ENCODE results near the gene PIP5KL1.
"Not testable (repeated sequence)": the region's sequence is repeated elsewhere in the genome, so short reads cannot be mapped to it uniquely, and the experiment has no call there.

PIP5KL1 gene

DNA sequence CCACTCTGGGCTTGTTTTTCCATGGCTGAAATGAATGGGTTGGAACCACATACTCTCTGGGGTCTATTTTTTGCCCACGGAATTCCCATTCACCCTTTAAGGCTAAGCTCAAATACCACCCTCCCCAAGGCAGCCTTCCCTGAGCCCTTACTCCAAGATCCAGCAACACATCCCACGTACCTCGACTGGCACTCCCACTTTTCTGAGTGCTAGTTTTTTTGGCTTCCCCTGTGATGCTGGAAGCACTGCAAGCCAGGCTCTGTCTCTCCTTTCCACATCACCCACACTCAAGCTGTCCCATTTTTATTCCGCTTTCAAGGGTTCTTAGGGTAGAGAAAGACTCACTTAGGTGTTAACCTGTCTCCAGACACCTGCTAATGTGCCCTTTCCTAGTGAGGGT lies 37.2 kb downstream of the PIP5KL1 start:
- DNase-seq, result no peak

DNA sequence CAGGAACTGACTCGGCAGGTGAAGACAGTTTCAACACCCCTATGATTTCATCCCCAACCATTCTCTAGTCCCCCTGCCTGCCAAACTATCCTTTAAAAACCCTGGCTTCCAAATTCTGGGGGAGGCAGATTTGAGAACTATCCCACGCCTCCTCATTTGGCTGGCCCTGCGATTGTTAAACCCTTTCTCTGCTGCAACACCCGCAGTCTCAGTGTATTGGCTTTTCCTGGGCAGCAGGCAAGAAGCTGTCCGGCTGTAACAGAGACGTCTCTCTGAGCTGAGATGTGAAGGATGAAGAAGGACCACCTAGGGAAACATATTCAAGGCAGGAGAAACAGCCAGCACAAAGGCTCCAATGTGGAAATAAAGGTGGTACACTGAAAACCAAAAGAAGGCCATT lies 37.7 kb downstream of the PIP5KL1 start:
- DNase-seq, result no peak

DNA sequence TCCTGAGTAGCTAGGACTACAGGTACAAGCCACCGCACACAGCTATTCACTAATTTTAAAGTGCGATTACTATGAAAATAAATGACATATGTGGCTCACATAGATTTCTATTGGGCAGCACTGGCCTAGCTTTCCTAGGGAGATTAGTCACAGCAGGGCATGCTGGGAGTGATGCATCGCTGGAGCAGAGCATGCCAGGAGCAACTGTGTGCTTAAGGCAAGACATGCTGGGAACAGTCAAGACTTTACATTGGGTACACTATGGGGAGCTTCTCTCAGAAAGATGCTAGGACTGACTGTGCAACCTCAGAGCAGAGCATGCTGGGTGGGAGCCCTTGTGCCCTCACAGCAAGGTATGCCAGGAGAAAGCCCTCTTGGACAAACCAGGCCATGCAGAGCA lies 40.5 kb downstream of the PIP5KL1 start:
- no peak for DNase-seq

DNA sequence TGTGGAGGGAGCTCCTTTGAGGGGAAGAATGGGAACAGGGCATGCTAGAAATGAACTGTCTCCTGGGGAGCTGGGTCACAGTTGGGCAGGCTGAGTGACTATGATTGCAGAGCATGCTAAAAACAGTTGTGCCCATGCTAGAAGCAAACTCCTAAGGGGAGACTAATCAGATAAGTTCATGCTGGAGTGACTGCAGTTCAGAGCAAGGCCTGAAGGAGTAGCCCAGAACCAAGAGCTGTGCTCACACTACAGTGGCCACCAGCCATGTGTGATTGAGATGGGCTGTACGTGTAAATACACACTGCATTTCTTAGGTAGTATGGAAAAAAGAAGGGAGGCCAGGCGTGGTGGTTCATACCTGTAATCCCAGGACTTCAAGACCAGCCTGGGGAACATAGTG lies 42.8 kb downstream of the PIP5KL1 start:
- no peak for DNase-seq

DNA sequence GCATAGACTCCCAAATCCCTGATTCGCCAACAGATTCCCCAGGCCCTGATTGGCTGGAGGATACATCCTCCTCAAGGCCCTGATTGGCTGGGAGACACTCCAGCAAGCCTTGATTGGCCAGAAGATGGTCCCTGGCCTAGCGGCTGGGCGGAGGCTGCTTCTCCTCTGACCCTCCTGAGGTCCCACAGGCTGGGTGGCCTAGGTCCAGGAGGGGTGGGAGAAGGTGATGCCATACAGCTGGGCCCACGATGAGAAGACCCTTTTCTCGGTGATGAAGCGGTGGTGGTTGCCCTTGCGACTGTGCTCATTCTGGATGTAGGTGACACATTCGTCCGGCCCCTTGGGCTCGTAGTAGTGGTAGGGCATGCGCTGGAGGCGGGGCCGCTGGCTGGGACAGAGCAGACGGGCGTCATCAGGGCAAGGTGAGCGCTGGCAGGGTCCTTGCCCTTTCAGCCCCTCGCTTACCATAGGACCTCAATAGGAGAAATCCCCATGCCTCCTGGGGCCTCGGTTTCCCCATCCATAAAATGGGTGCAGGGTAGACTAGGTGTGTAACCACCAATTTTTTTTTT lies 44.1 kb downstream of the PIP5KL1 start:
- DNase-seq, result no peak

DNA sequence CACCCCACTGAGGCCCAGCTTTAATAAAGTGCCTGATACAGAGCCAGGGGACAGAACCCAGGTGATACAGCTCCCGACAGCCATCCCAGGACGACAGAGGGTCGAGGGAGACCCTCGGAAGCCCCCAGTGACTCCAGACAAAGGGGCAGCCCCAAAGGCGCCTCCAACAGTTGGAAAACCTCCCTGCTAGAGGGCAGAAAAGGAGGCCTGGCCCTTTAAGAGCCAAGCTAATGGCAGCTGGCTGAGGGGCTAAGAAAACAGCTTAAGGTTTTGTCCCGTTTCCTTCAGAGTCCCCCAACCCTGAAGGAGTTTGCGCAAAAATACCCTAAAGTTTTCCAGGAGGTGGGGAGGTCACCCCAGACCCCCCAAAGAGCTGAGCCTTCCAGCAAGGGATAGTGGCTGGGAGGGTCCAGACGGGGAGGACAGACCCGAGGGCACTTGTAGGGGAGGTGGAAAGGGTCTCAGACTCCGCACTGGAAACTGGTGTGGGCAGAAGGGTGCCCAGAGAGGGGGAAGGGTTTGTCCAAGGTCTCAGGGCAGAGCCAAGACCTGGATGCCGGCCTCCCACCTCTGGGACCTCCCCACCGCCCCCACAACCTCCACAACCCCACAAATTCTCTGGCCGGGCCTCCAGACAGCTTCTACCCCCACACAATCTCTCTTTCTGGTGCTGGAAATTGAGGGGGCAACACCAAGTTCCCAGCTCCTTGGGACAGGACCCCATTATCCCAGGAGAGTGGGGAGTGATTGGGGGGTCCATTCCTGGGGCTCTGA lies 44.9 kb downstream of the PIP5KL1 start:
- no peak for DNase-seq

DNA sequence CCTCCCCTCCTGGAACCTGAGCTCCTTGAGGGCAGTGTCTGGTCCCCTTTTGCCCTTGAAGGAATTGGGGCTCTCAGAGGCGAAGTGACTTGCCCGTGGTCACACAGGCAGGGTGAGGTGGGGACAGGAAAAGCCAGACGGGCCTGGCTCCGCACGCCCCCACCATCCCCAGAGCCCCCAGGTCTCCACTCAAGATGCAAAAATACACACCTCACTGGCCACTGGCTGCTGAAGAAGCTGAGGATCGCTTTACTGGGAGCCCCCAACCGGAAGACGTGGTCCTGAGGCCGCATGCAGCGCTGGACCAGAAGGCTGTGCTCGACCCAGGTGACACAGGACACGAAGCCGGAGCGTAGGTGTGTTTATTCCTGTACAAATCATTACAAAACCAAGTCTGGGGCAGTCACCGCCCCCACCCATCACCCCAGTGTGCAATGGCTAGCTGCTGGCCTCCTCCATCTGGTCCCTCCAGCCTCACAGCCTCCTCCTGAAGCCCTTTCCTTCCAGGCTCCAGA lies 45.5 kb downstream of the PIP5KL1 start:
- no peak for DNase-seq

DNA sequence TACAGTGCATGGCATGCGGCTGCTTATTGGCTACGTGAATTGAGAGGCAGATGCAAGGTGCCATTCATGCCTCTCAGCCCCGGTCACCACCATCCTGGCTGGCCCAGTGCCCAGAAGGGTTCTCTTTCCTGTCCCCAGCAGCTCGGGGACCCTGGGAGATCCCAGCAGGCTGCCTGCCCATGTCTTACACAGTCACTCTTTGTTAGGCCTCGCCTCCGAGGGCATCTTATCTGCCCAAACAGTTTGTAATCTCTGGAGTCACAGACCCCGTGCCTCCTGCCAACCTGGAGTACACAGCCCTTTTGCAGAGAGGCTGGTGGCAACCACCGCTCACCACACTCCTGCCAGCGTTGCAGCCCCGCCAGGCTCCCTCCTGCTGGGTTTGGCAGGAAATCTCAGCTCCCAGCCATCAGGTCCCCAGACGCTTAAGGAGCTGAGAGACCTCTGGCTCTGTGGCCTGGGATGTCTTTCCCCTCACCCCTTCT lies 46.1 kb downstream of the PIP5KL1 start:
- no peak for DNase-seq

DNA sequence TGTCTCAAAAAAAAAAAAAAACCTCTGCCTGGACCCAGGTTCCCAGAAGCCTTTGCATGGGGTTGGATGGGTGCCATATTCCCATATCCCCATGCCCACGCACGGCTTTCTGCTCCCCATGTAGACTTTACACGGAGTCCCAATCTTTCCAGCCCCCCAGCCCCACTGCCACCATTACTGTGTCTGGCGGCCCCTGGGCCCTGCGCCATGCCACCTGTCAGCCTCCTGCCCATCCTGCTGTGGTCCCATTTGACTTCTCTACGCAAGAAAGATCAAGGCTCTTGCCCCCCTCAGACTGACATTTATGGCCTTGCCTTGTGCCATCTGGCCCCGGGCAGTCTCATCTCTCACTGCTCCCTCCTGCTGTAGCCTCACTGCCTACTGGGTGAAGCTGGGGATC lies 46.6 kb downstream of the PIP5KL1 start:
- DNase-seq, result no peak

DNA sequence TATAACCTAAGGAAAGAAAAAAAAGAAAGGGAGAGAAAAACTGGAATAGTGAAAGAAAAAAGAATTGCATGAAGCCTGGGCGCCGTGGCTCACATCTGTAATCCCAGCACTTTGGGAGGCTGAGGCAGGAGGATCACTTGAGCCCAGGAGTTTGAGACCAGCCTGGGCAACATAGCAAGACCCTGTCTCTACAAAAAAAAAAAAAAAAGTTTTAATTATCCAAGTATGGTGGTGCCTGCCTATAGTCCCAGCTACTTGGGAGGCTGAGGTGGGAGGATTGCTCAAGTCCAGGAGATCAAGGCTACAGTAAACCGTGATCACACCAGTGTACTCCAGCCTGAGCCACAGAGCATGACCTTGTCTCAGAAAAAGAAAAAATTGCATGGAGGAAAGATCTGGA lies 48.9 kb downstream of the PIP5KL1 start:
- DNase-seq, result not testable (repeated sequence)

DNA sequence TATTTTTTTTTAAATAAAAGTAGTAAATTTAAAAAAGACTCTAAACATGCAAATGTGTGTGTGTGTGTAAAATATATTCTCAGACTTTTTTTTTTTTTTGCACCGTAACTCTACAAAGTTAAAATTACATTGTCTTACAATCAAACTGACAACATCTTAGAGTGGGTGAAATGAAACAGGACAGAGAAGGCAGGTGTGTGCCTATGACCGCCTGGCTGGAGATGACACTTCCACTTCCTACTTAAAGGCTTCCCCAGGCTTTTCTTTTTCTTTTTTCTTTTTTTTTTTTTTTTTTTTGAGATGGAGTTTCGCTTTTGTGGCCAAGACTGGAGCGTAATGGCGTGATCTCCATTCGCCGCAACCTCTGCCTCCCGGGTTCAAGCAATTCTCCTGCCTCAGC lies 50.4 kb downstream of the PIP5KL1 start:
- no peak for DNase-seq

DNA sequence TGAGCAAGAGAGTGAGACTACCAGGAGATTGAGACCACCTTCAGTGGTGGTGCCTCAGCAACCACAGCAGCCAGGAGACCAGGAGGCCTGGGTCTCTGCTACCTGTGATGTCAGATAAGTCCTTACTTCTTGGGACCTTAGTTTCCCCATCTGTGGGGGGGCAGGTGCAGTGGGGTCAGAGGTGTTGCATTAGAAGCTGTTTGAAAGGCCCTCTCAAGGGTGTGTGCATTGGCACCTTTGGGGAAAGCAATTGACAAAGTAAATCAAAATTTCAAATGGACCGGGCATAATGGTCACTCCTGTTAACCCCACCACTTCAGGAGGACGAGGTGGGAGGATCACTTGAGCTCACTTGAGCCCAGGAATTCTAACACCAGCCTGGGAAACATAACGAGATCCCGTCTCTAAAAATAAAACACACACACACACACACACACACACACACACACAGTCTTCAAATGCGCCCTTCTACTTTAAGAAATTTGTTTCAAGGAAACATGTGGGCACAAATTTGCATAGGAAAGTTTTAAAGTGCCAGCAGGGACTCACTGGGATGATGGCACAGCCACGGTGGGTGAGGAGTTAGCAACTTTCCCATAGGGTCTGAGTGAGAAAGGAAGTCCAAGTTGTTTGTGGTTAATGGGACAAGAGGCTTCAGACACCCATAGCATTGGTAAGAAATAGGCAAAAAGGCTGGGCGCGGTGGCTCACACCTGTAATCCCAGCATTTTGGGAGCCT lies 51.8 kb downstream of the PIP5KL1 start:
- no peak for DNase-seq

DNA sequence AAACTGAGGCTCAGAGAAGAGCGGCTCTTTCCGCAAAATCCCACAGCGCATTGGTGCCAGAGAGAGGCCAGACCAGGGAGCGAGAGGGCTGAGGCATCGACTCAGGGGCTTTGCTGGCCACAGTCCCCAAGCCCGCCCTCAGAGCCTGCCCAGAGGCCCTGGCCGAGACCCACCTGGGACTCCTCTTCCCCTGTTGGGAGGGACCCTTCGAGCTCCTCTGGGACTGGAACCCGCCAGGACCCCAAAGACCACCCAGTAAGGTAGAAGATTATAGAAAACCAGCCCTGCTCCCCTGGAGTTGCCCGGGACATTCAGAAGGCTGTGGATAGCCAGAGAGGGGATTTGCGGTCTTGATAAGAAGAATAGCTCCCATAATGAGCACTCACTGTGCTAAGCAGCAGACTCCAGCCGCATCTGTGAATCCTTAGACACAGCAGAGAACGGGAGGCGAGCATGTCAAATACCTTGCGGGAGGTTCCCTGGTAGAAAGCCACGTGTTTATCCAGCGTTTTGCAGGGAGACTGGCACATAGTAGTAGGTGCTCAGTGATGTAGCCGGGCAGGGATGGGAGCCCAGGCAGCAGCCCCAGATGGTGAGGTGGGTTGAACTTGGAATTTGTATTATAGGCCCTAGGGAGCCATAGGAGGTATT lies 52.5 kb downstream of the PIP5KL1 start:
- DNase-seq, result no peak

DNA sequence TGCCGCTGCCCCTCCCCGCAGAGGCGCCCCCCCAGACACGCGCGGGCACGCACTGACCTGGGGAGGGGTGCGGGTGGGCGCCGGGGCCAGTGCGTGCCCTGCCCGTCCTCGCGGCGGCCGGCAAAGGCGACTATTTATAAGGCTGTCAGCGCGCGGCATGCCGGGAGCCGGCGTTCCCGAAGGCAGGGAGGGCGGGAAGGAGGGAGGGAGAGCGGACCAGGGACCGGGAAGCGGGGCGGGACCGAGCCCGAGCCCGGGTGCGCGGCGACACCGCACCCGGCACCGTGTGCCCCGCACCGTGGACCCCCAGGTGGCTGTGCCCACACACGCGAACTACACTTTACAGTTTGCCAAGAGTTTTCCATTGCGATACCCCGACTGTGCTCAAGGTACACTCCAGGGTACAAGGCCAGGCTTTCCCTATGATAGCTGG lies 53.0 kb downstream of the PIP5KL1 start, which contains the start of gene AK1:
Gene AK1, minus strand, starts transcription at position 110 of the 433 bp plus-strand sequence. CDS start 3,058 bp downstream, outside the sequence.
- peak; percentile 19 to 63 (median 44) for DNase-seq

DNA sequence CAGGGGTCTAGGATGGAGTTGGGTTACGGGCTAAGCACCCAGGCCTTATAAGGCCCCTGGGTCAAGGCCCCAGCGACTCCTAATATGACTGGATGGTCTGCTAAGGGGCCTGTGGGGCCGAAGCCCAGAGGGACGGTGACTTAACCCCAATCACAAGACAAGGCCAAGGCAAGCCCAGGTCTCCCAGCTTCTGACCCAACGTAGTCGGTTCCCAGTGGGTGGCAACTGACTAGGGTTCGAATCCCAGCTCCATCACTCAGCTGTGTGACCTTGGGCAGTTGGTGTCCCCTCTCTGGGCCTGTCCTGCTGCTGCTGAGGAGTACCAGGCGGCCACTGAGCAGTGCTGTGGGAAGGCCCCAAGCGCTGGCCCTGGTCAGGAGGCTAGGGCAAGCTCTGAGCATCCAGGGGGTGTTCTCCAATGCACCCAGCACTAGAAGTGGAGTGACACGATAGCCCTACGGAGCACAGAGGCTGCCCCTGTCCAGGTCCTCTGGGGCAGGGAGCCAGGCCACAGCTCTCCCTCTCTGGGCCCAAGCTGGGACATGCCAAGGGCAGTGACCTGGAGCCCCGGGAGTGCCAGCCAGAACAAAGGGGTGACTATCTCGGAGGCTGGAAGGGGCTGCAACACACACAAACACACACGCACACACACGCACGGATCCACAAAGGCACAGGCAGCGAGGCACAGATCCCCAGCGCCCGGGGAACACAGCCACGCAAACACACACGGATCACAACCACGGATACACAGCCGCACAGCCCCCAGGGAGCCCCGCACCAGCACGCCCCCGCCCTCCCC lies 53.6 kb downstream of the PIP5KL1 start:
- peak in 1 of 4 experiments; percentile 1 for DNase-seq

DNA sequence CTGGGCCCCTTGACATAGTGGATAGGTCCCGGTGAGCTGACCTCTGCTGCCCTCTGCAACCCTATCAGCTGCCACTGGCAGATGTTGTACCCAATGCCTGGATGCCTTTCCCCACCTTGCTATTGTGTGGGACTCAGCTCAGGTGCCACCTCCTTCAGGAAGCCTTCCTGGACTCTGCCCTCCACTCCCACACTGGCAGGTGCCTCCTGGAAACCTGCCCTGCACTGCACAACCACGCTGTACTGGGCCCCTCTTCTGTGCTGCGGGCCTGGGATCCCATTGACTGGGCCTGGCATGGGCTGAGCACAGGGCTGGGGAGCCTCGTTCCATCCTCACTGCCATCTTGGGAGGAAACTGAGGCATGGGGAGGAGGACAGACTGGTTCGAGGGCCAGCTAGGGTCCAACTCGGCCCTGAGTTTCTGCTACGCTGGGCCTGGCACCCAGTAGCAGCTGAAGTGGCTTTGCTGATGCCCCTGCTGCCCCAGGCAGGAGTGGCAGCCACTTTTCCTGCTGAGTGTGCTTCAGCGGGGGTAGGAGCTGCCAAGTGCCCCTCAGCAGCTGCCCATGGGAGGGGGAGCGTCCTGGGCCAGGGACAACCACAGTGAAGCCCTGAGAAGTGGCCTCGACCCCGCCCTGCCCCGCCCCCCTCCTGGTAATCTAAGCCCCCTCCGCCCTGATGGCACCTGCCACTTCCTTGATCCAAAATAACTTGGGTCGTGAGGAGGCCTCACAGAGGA lies 54.4 kb downstream of the PIP5KL1 start:
- DNase-seq, result peak in 1 of 4 experiments; percentile 2

DNA sequence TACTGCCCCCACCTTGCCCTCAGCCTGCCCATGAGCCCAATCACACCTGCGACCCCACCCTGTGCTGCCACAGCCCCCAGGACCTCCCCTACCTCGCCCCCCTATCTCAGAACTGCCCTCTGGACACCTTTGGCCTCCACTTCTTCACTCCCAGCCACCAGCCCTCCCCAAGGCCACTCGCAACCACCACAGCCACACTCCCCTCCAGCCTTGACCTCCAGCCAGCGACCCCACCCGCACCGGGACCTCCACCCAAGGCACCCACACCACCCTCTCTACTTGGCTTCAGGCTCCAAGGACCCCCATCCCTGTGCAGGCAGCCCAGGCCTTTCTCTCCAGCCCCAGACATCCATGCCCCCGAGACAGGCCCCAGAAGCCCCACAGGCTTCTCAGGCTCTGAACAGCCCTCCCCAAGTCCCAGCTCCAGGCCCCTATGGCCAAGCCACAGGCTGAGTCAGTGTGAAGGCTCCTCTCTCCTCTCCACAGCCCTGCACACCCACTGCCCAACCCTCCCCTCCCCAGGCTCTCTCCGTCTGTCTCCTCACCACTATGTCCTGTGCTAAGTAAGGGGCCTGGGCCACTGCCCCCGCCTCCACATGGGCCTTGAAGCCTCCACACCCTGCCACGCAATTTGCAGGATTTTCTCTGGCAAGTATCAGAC lies 55.1 kb downstream of the PIP5KL1 start:
- no peak for DNase-seq

DNA sequence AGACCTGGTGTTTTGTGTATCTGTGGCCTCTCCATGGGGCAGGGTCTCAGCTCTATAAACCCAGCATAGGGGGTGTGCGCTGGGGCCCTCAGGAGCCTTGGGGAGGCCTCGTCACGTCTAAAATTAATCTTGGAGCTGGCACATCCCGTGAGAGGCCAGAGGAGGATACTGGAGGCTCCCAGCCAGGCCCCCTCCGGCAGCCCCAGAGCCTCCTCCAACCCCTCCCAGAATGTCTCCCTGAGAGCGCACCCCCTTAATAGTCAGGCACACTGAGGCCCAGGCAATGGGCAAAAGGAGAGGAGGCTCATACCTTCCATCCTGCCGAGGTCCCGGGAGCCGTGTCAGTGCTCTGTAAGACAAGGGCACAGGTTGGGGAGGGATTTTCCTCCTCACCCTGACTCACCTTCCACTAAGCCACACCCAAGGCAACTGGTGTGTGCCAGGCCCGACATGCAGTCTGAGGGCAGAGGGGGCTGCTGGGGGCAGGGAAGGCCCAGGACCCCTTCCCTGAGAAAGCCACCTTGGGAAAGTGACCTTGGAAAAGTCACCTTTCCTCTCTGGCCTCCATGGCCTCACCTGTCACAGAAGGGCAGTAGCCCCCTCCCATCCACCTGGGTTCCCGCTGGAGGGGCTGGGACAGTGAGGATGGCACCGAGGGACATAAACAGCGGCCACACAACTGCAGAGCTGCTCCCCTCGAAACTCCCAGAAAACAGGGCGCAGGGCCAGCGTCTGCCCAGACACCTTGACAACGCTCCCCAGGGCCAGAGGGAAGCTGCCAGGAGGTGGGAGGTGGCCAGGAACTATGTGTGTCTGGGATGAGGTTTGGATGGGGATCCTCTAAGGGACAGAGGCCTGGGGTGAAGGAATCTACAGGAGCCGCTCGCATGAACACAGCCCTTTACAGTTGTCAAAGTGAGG lies 56.0 kb downstream of the PIP5KL1 start:
- DNase-seq, result no peak

DNA sequence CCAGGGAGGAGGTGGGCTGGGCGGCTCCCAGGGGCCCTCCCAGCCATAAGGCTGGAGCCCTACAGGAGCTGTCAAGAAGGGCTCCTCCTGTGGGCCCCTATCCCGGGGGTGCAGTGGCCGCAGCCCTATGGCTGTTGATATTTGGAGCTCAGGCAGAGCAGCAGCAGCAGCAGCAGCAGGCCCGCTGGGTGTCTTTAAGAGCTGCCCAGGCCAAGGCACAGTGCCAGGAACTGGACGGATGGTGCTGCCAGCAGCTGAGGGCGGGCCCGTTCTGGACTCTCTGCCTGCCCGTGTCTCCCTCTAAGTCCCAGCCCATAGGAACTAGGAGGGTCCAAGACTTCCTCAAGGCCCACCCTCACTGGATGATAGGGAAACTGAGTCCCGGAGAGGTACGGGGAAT lies 56.7 kb downstream of the PIP5KL1 start:
- DNase-seq, result no peak

Measured in suppressor macrophage (primary cell).